Measurements from ENCODE around the gene BAIAP2.
"Not testable (repeated sequence)": the region's sequence is repeated elsewhere in the genome, so short reads cannot be mapped to it uniquely, and the experiment has no call there.

Gene BAIAP2

GRCh38 chr17:81076141-81076679 lies 41.3 kb downstream of the BAIAP2 start:
- no peak overlapping the region for H3K4me3 ChIP-seq (replicated peaks in 1 of 2; ENCODE audit: low read depth in 2 of 2, low read length in 2 of 2)
- DNase-seq (ENCODE audit: low read depth in 2 of 2) = no peak
- no peak for TF ChIP-seq CTCF (IDR thresholded peaks at IDR 0.05; ENCODE audit: low read depth, low read length)

- not testable (repeated sequence) for DNase-seq (ENCODE audit: low read depth in 2 of 2); H3K4me3 ChIP-seq (replicated peaks in 1 of 2; ENCODE audit: low read depth in 2 of 2, low read length in 2 of 2)
Observed at GRCh38 chr17:81078026-81078913, 43.3 kb downstream of the BAIAP2 start.

- no peak for TF ChIP-seq CTCF (IDR thresholded peaks at IDR 0.05; ENCODE audit: low read depth, low read length)
- no peak for DNase-seq (ENCODE audit: low read depth in 2 of 2)
- H3K4me3 ChIP-seq (replicated peaks in 1 of 2; ENCODE audit: low read depth in 2 of 2, low read length in 2 of 2) = no peak overlapping the region
Observed at GRCh38 chr17:81080019-81080418, 45.1 kb downstream of the BAIAP2 start.

- DNase-seq (ENCODE audit: low read depth in 2 of 2) = no peak
- H3K4me3 ChIP-seq (replicated peaks in 1 of 2; ENCODE audit: low read depth in 2 of 2, low read length in 2 of 2) = no peak overlapping the region
- no peak for TF ChIP-seq CTCF (IDR thresholded peaks at IDR 0.05; ENCODE audit: low read depth, low read length)
Observed at GRCh38 chr17:81081222-81082176, 46.5 kb downstream of the BAIAP2 start.

GRCh38 chr17:81082177-81083073 lies 47.5 kb downstream of the BAIAP2 start:
- no peak for DNase-seq (ENCODE audit: low read depth in 2 of 2)
- H3K4me3 ChIP-seq (replicated peaks in 1 of 2; ENCODE audit: low read depth in 2 of 2, low read length in 2 of 2) = no peak overlapping the region
- no peak for TF ChIP-seq CTCF (IDR thresholded peaks at IDR 0.05; ENCODE audit: low read depth, low read length)

- DNase-seq (ENCODE audit: low read depth in 2 of 2) = no peak
- no peak overlapping the region for H3K4me3 ChIP-seq (replicated peaks in 1 of 2; ENCODE audit: low read depth in 2 of 2, low read length in 2 of 2)
- no peak for TF ChIP-seq CTCF (IDR thresholded peaks at IDR 0.05; ENCODE audit: low read depth, low read length)
Observed at GRCh38 chr17:81083125-81083765, 48.3 kb downstream of the BAIAP2 start.
